ENCODE measurements around the gene CADPS. TPM values are rescaled to one million over a fixed set of nuclear protein-coding genes. Genes with fewer than 3 reads are reported as not detected.

Gene CADPS
- total RNA-seq, 1 experiment from 2014 or later, result not detected

- Histone ChIP-seq H3F3A (ENCODE audit: insufficient read depth, low read depth) (no peaks in the 10 kb centered on the region), H3K27ac (no peak overlapping the region), H3K9me2 (ENCODE audit: insufficient read depth) (no peaks in the 10 kb centered on the region), H3K9me3 (ENCODE audit: insufficient read depth, low read depth) (no peaks in the 10 kb centered on the region), H4K20me1 (ENCODE audit: insufficient read depth) (no peaks in the 10 kb centered on the region), H3K36me3 (ENCODE audit: low read depth) (no peaks in the 10 kb centered on the region), H3K4me3 (no peak overlapping the region), H3K27me3 (ENCODE audit: insufficient read depth, low read depth) (no peaks in the 10 kb centered on the region), H2AFZ (no peak overlapping the region), H3K79me2 (ENCODE audit: low read depth) (no peaks in the 10 kb centered on the region), H3K4me1 (replicated peaks; ENCODE audit: insufficient read depth) (no peaks in the 10 kb centered on the region), H3K4me2 (no peak overlapping the region)
- BruUV-seq (replicated peaks), result no TSS peak
- intact Hi-C loops (cut with micrococcal nuclease; ENCODE audit: unreplicated experiment), result no loop called here
- CTCF ChIA-PET, result no interaction called here
- no peak for TF ChIP-seq EZH2 (IDR thresholded peaks at IDR 0.05; ENCODE audit: low read depth)
- TF ChIP-seq, protein P1, sequence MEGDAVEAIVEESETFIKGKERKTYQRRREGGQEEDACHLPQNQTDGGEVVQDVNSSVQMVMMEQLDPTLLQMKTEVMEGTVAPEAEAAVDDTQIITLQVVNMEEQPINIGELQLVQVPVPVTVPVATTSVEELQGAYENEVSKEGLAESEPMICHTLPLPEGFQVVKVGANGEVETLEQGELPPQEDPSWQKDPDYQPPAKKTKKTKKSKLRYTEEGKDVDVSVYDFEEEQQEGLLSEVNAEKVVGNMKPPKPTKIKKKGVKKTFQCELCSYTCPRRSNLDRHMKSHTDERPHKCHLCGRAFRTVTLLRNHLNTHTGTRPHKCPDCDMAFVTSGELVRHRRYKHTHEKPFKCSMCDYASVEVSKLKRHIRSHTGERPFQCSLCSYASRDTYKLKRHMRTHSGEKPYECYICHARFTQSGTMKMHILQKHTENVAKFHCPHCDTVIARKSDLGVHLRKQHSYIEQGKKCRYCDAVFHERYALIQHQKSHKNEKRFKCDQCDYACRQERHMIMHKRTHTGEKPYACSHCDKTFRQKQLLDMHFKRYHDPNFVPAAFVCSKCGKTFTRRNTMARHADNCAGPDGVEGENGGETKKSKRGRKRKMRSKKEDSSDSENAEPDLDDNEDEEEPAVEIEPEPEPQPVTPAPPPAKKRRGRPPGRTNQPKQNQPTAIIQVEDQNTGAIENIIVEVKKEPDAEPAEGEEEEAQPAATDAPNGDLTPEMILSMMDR (conservative IDR thresholded peaks at IDR 0.05), result no peak
- POLR2A ChIA-PET (ENCODE audit: unreplicated experiment), result interaction anchor here (0.6 kb wide), 1 partner anchor 434 kb away, joined by 5 read pairs; no protein-coding TSS in a partner anchor
- DNase-seq, result no peak
These were observed 175.5 kb downstream of the CADPS start for GRCh38 chr3:62699728-62700127.

DNA sequence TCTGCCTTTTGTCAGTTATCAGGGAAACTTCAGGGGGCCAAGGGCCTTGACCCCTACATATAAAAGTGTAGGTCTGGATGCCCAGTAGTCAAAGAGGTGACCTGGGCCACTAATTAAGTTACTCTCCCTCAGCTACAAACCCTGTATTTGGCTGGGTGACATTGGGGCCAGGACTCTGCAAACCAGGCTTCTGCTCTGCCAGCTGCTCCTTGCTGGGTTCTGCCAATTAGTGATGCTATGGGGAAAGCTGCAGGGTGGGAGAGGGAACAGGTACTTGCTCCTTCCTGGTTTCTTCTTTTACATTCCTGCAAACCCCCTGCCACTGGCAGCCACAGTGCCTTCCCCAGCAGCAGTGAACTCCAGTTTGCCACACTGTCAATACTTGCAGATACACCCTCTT is 179.2 kb downstream of the CADPS start:
- no peak for DNase-seq
- Histone ChIP-seq H3K4me3 (no peak overlapping the region), H3K79me2 (ENCODE audit: low read depth) (no peaks in the 10 kb centered on the region), H2AFZ (no peak overlapping the region), H3K27me3 (ENCODE audit: insufficient read depth, low read depth) (no peaks in the 10 kb centered on the region), H3K36me3 (ENCODE audit: low read depth) (no peaks in the 10 kb centered on the region), H3K9me2 (ENCODE audit: insufficient read depth) (no peaks in the 10 kb centered on the region), H3K4me2 (no peak overlapping the region), H3K9me3 (ENCODE audit: insufficient read depth, low read depth) (no peaks in the 10 kb centered on the region), H3K4me1 (replicated peaks; ENCODE audit: insufficient read depth) (no peaks in the 10 kb centered on the region), H3F3A (ENCODE audit: insufficient read depth, low read depth) (no peaks in the 10 kb centered on the region), H4K20me1 (ENCODE audit: insufficient read depth) (no peaks in the 10 kb centered on the region), H3K27ac (no peak overlapping the region)
- intact Hi-C loops (cut with micrococcal nuclease; ENCODE audit: unreplicated experiment), result no loop called here
- TF ChIP-seq EZH2 (IDR thresholded peaks at IDR 0.05; ENCODE audit: low read depth), result no peak
- TF ChIP-seq, protein P1 (conservative IDR thresholded peaks at IDR 0.05), result no peak
- POLR2A ChIA-PET (ENCODE audit: unreplicated experiment), result no interaction called here
- CTCF ChIA-PET, result no interaction called here
- no TSS peak for BruUV-seq (replicated peaks)

DNA sequence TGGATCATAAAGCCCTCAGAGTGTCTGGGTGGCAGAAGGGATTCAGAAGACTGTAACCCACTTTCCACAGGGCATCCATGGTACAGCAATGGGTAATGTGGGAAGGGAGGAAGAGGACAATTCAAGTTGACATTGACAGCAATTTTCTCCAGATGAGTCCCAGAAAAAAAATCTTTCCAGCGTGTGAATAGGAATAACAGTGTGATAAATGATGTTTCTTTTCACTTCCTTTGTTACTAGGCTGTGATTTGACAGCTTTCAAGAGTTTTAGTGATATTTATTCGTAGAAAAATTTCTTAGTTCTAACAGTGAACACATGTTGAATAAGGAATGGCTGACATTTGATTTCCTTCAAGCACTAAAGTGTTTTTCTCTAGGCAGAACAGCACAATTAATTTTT is 186.4 kb downstream of the CADPS start:
- no peaks in the 10 kb centered on the region for H3K4me1 ChIP-seq (replicated peaks; ENCODE audit: insufficient read depth)
- CTCF ChIA-PET, result no interaction called here
- no peak overlapping the region for H3K27ac ChIP-seq
- no peaks in the 10 kb centered on the region for H3K27me3 ChIP-seq (ENCODE audit: insufficient read depth, low read depth)
- H3K9me3 ChIP-seq (ENCODE audit: insufficient read depth, low read depth), result no peaks in the 10 kb centered on the region
- H3K4me2 ChIP-seq, result no peak overlapping the region
- no peak overlapping the region for H3K4me3 ChIP-seq
- H3K79me2 ChIP-seq (ENCODE audit: low read depth), result no peaks in the 10 kb centered on the region
- H2AFZ ChIP-seq, result no peak overlapping the region
- POLR2A ChIA-PET (ENCODE audit: unreplicated experiment), result no interaction called here
- BruUV-seq (replicated peaks), result no TSS peak
- DNase-seq, result no peak
- intact Hi-C loops (cut with micrococcal nuclease; ENCODE audit: unreplicated experiment), result no loop called here
- no peaks in the 10 kb centered on the region for H3F3A ChIP-seq (ENCODE audit: insufficient read depth, low read depth)
- H3K36me3 ChIP-seq (ENCODE audit: low read depth), result no peaks in the 10 kb centered on the region
- H3K9me2 ChIP-seq (ENCODE audit: insufficient read depth), result no peaks in the 10 kb centered on the region
- TF ChIP-seq EZH2 (IDR thresholded peaks at IDR 0.05; ENCODE audit: low read depth), result no peak
- TF ChIP-seq, protein P1 (conservative IDR thresholded peaks at IDR 0.05), result no peak
- H4K20me1 ChIP-seq (ENCODE audit: insufficient read depth), result no peaks in the 10 kb centered on the region

Data from PC-9 (cell line).